ENCODE results near the gene ESYT3. TPM values are rescaled to one million over a fixed set of nuclear protein-coding genes. Genes with fewer than 3 reads are reported as not detected.
"Not testable (repeated sequence)": the region's sequence is repeated elsewhere in the genome, so short reads cannot be mapped to it uniquely, and the experiment has no call there.

The ESYT3 gene
- total RNA-seq, 1 donor from 2014 or later, result 1.0 TPM

- H3K4me1 ChIP-seq, result peaks cover 25% of the 10 kb centered on the region
- no peak for TF ChIP-seq CTCF (IDR thresholded peaks at IDR 0.05; ENCODE audit: borderline replicate concordance)
- peaks cover 11% of the 10 kb centered on the region for H3K9me3 ChIP-seq (replicated peaks)
- H3K36me3 ChIP-seq, result peaks cover 11% of the 10 kb centered on the region
- no peaks in the 10 kb centered on the region for H3K27me3 ChIP-seq (ENCODE audit: low read depth)
- no peak overlapping the region for H3K27ac ChIP-seq (replicated peaks)
- no peak overlapping the region for H3K4me3 ChIP-seq
- DNase-seq, result no peak
- intact Hi-C loops (cut with micrococcal nuclease), result no loop called here
Measured at GRCh38 chr3:138513090-138513843, 78.9 kb downstream of the ESYT3 start.

- H3K36me3 ChIP-seq, result peaks cover 37% of the 10 kb centered on the region
- H3K27ac ChIP-seq (replicated peaks); intact Hi-C loops (cut with micrococcal nuclease); DNase-seq; H3K4me3 ChIP-seq; H3K27me3 ChIP-seq (ENCODE audit: low read depth): not testable (repeated sequence)
- peaks cover 10% of the 10 kb centered on the region for H3K4me1 ChIP-seq
- H3K9me3 ChIP-seq (replicated peaks), result peaks cover 17% of the 10 kb centered on the region
Measured at GRCh38 chr3:138521445-138521844, 87.0 kb downstream of the ESYT3 start.

Other genes with a start within 250 kb of the ESYT3 start
- gene ARMC8, start 247.3 kb upstream of the ESYT3 start, total RNA-seq, result 31.2 TPM
- not detected for gene NME9, start 104.8 kb upstream of the ESYT3 start, total RNA-seq
- gene MRAS, start 86.0 kb upstream of the ESYT3 start, total RNA-seq, result 349 TPM
- gene CEP70, start 159.6 kb downstream of the ESYT3 start, total RNA-seq, result 25.8 TPM
- gene FAIM, start 174.2 kb downstream of the ESYT3 start, total RNA-seq, result 3.1 TPM

Data from left ventricle myocardium inferior (tissue), 1 donor.